ENCODE results near the gene PRKCA.

- no peak for TF ChIP-seq POLR2A (IDR thresholded peaks at IDR 0.05)
- TF ChIP-seq CTCF (IDR thresholded peaks at IDR 0.05): no peak
- TF ChIP-seq POLR2AphosphoS5 (IDR thresholded peaks at IDR 0.05): no peak
Measured at GRCh38 chr17:66255527-66255971, 46.9 kb upstream of the PRKCA start.
